GM23248 (cell line): ENCODE results near the gene GPC4. TPM values are rescaled to one million over a fixed set of nuclear protein-coding genes. Genes with fewer than 3 reads are reported as not detected.
A peak's percentile ranks its signal among the peaks of the same experiment; 100 is the strongest.

Experiments used
- DNase-seq: peaks from one replicate; pipeline ENCODE4 v3.0.0-alpha.2; 2015
- H2AFZ ChIP-seq: fragments of 200-600 bp; sonication (generic); 2 replicates; pipeline ENCODE4 v1.6.1; 2016; ENCODE audit warnings: antibody characterized with exemption
- H3F3A ChIP-seq: fragments of 200-600 bp; sonication (generic); 2 replicates; pipeline ENCODE4 v1.6.1; 2016; ENCODE audit warnings: mild to moderate bottlenecking, antibody characterized with exemption, mixed run types; ENCODE audit not compliant: insufficient read depth
- H3K27ac ChIP-seq: fragments of 200-600 bp; sonication (generic); 2 replicates; pipeline ENCODE4 v1.5.1; 2016; ENCODE audit warnings: mild to moderate bottlenecking
- H3K27me3 ChIP-seq: fragments of 200-600 bp; sonication (generic); replicated peaks from 2 replicates; pipeline ENCODE4 v1.6.1; 2016; ENCODE audit warnings: mild to moderate bottlenecking; ENCODE audit not compliant: insufficient read depth
- H3K36me3 ChIP-seq: fragments of 200-600 bp; sonication (generic); 2 replicates; pipeline ENCODE4 v1.6.1; 2016; ENCODE audit warnings: low read depth, mild to moderate bottlenecking
- H3K4me1 ChIP-seq: fragments of 200-600 bp; sonication (generic); 2 replicates; pipeline ENCODE4 v1.6.1; 2016; ENCODE audit warnings: mild to moderate bottlenecking; ENCODE audit not compliant: insufficient read depth
- H3K4me2 ChIP-seq: fragments of 200-600 bp; sonication (generic); one replicate; pipeline ENCODE4 v1.6.1; 2016; ENCODE audit warnings: mild to moderate bottlenecking; ENCODE audit not compliant: unreplicated experiment
- H3K4me3 ChIP-seq: fragments of 200-600 bp; sonication (generic); 2 replicates; pipeline ENCODE4 v1.5.1; 2016; ENCODE audit warnings: mild to moderate bottlenecking
- H3K79me2 ChIP-seq: fragments of 200-600 bp; sonication (generic); 2 replicates; pipeline ENCODE4 v1.6.1; 2016; ENCODE audit warnings: mild to moderate bottlenecking; ENCODE audit not compliant: insufficient read depth
- H3K9ac ChIP-seq: fragments of 200-600 bp; sonication (generic); 2 replicates; pipeline ENCODE4 v1.6.1; 2016; ENCODE audit warnings: mild to moderate bottlenecking
- H3K9me2 ChIP-seq: fragments of 200-600 bp; sonication (generic); 2 replicates; pipeline ENCODE4 v1.6.1; 2016; ENCODE audit warnings: mixed run types, mild to moderate bottlenecking, moderate library complexity; ENCODE audit not compliant: insufficient read depth
- H3K9me3 ChIP-seq: fragments of 200-600 bp; sonication (generic); one replicate; pipeline ENCODE4 v1.6.1; 2017; ENCODE audit warnings: low read depth
- H4K20me1 ChIP-seq: fragments of 200-600 bp; sonication (generic); 2 replicates; pipeline ENCODE4 v1.6.0; 2016; ENCODE audit not compliant: insufficient read depth
- EZH2 ChIP-seq: fragments of 200-600 bp; sonication (generic); IDR thresholded peaks from 2 replicates; pipeline ENCODE4 v1.6.1; 2018; ENCODE audit warnings: antibody characterized with exemption, mild to moderate bottlenecking; ENCODE audit not compliant: insufficient read depth, poor library complexity, severe bottlenecking
- EZH2phosphoT487 ChIP-seq: fragments of 200-600 bp; sonication (generic); IDR thresholded peaks from 2 replicates; pipeline ENCODE4 v1.6.1; 2018; ENCODE audit warnings: antibody characterized with exemption, moderate library complexity, mild to moderate bottlenecking, low read depth; ENCODE audit not compliant: insufficient read depth
- WGBS, 2 experiments: methylation state at CpG; one replicate each; pipeline ENCODE4 v1.1.6; 2015 to 2017; ENCODE audit warnings: low lambda C conversion rate in 2 of 2, low coverage in 1 of 2; ENCODE audit errors: missing lambda C conversion rate in 2 of 2; 5-methylcytosine and 5-hydroxymethylcytosine counted together
- in situ Hi-C: fragments of 300-500 bp; cut with MboI; formaldehyde crosslinking; loops from 2 replicates; pipeline ENCODE4 v1.15.0; 2020
- polyA plus RNA-seq: library from polyadenylated mRNA; unstranded; fragments of >200 nt; fragmentation: Nextera tagmentation; extraction: Ambion mirVana; gene quantifications from 2 replicates; pipeline ENCODE4 v1.2.1, GENCODE V29; 2016
- total RNA-seq: library from RNA; depleted of rRNA; stranded (reverse); fragments of >200 nt; shearing (Covaris generic); gene quantifications from 2 replicates; pipeline ENCODE4 v1.2.3, GENCODE V29; 2014

Gene GPC4
- total and polyA plus RNA-seq, 2 experiments from 2014 or later: 1.9 to 6.4 TPM

GRCh38 chrX:133273180-133273579, 142.1 kb downstream of the GPC4 start:
- no peaks in the 10 kb centered on the region for H3K4me1 ChIP-seq
- no peak for DNase-seq
- no peaks in the 10 kb centered on the region for H3K79me2 ChIP-seq
- H3K4me3 ChIP-seq: no peak overlapping the region
- H3K9me3 ChIP-seq: no peaks in the 10 kb centered on the region
- in situ Hi-C loops: no loop called here
- no peak for TF ChIP-seq EZH2
- TF ChIP-seq EZH2phosphoT487: no peak
- H3K27ac ChIP-seq: no peak overlapping the region
- no peaks in the 10 kb centered on the region for H3F3A ChIP-seq
- H3K9me2 ChIP-seq: no peaks in the 10 kb centered on the region
- H2AFZ ChIP-seq: no peak overlapping the region
- no peaks in the 10 kb centered on the region for H4K20me1 ChIP-seq
- 42 to 46% methylated on average over 4 of the region's 4 CpGs for WGBS, 2 experiments
- H3K27me3 ChIP-seq: no peaks in the 10 kb centered on the region
- H3K9ac ChIP-seq: no peak overlapping the region
- no peaks in the 10 kb centered on the region for H3K36me3 ChIP-seq
- no peak overlapping the region for H3K4me2 ChIP-seq

GRCh38 chrX:133269168-133269567, 146.1 kb downstream of the GPC4 start:
- H3K79me2 ChIP-seq: no peaks in the 10 kb centered on the region
- DNase-seq: no peak
- H3K9ac ChIP-seq: no peak overlapping the region
- H3K27ac ChIP-seq: no peak overlapping the region
- H3K9me2 ChIP-seq: no peaks in the 10 kb centered on the region
- no peaks in the 10 kb centered on the region for H4K20me1 ChIP-seq
- no peaks in the 10 kb centered on the region for H3K27me3 ChIP-seq
- H3K4me2 ChIP-seq: no peak overlapping the region
- no peaks in the 10 kb centered on the region for H3K4me1 ChIP-seq
- H3K4me3 ChIP-seq: no peak overlapping the region
- WGBS, 2 experiments: 76 to 83% methylated on average over 2 of the region's 2 CpGs
- in situ Hi-C loops: no loop called here
- TF ChIP-seq EZH2: no peak
- no peak for TF ChIP-seq EZH2phosphoT487
- no peaks in the 10 kb centered on the region for H3F3A ChIP-seq
- H2AFZ ChIP-seq: no peak overlapping the region
- no peaks in the 10 kb centered on the region for H3K9me3 ChIP-seq
- H3K36me3 ChIP-seq: no peaks in the 10 kb centered on the region

- Histone ChIP-seq H3K9me2 (no peaks in the 10 kb centered on the region), H3K4me1 (no peaks in the 10 kb centered on the region), H3K79me2 (no peaks in the 10 kb centered on the region), H3K4me2 (no peak overlapping the region), H3K27ac (no peak overlapping the region), H3K9me3 (no peaks in the 10 kb centered on the region), H4K20me1 (no peaks in the 10 kb centered on the region), H3K9ac (no peak overlapping the region), H3K36me3 (no peaks in the 10 kb centered on the region), H3K4me3 (no peak overlapping the region), H2AFZ (no peak overlapping the region), H3K27me3 (no peaks in the 10 kb centered on the region), H3F3A (no peaks in the 10 kb centered on the region)
- in situ Hi-C loops: no loop called here
- TF ChIP-seq EZH2 (no peak), EZH2phosphoT487 (no peak)
- WGBS, 2 experiments: 89 to 90% methylated on average over 2 of the region's 2 CpGs
- DNase-seq: no peak
Observed at GRCh38 chrX:133267621-133268020, 147.7 kb downstream of the GPC4 start.

- TF ChIP-seq EZH2phosphoT487: no peak
- no peak for TF ChIP-seq EZH2
- in situ Hi-C loops: no loop called here
- no peak overlapping the region for H3K4me3 ChIP-seq
- H3K79me2 ChIP-seq: no peaks in the 10 kb centered on the region
- no peaks in the 10 kb centered on the region for H3K9me2 ChIP-seq
- no peaks in the 10 kb centered on the region for H3K27me3 ChIP-seq
- no peaks in the 10 kb centered on the region for H3K4me1 ChIP-seq
- no peaks in the 10 kb centered on the region for H4K20me1 ChIP-seq
- H3F3A ChIP-seq: no peaks in the 10 kb centered on the region
- no peaks in the 10 kb centered on the region for H3K9me3 ChIP-seq
- no peak overlapping the region for H3K27ac ChIP-seq
- H3K4me2 ChIP-seq: no peak overlapping the region
- DNase-seq: no peak
- H3K36me3 ChIP-seq: no peaks in the 10 kb centered on the region
- H2AFZ ChIP-seq: no peak overlapping the region
- H3K9ac ChIP-seq: no peak overlapping the region
- WGBS, 2 experiments: 51 to 58% methylated on average over 10 to 13 of the region's 13 CpGs
Observed at GRCh38 chrX:133265331-133265730, 150.0 kb downstream of the GPC4 start.

- H3K27me3 ChIP-seq: no peaks in the 10 kb centered on the region
- H3K9me3 ChIP-seq: no peaks in the 10 kb centered on the region
- no peaks in the 10 kb centered on the region for H3K79me2 ChIP-seq
- no peaks in the 10 kb centered on the region for H4K20me1 ChIP-seq
- DNase-seq: peak; percentile 68
- no peak overlapping the region for H3K4me2 ChIP-seq
- no peak overlapping the region for H3K9ac ChIP-seq
- H2AFZ ChIP-seq: no peak overlapping the region
- H3K36me3 ChIP-seq: no peaks in the 10 kb centered on the region
- H3F3A ChIP-seq: peaks cover 8% of the 10 kb centered on the region; the same call in 1 of the 2 replicates
- in situ Hi-C loops: no loop called here
- TF ChIP-seq EZH2phosphoT487: no peak
- no peak for TF ChIP-seq EZH2
- H3K4me3 ChIP-seq: no peak overlapping the region
- H3K27ac ChIP-seq: no peak overlapping the region
- peaks cover 12% of the 10 kb centered on the region for H3K4me1 ChIP-seq
- H3K9me2 ChIP-seq: no peaks in the 10 kb centered on the region
Observed at GRCh38 chrX:133258481-133258880, 156.8 kb downstream of the GPC4 start.
